NCI-H1105 treated with DMSO at 0.1 percent for 48 hours (cell line): ENCODE results near the gene ZNF155.
A peak's percentile ranks its signal among the peaks of the same experiment; 100 is the strongest.
"Not testable (repeated sequence)": the region's sequence is repeated elsewhere in the genome, so short reads cannot be mapped to it uniquely, and the experiment has no call there.

Experiments used
- DNase-seq: peaks from one replicate; lab custom pipeline; 2025; lab: John Stamatoyannopoulos, UW

ZNF155 gene

GRCh38 chr19:43983912-43984686 is at the start of gene ZNF155:
Gene ZNF155 (plus strand): TSS chr19:43984188. CDS start chr19:43988544, 4,356 bp downstream.
- DNase-seq: no peak

GRCh38 chr19:43934985-43935708 is 48.8 kb upstream of the ZNF155 start, which contains the start of gene ZNF45:
Gene ZNF45 (minus strand): TSS chr19:43935282. CDS start chr19:43922185, 13,097 bp downstream.
- DNase-seq: peak; percentile 86

GRCh38 chr19:43936188-43936587 is 47.8 kb upstream of the ZNF155 start:
- no peak for DNase-seq

- DNase-seq: no peak
Measured at GRCh38 chr19:43939557-43940260, 44.3 kb upstream of the ZNF155 start.

GRCh38 chr19:43940719-43941118 is 43.3 kb upstream of the ZNF155 start:
- no peak for DNase-seq

GRCh38 chr19:43941209-43941608 is 42.8 kb upstream of the ZNF155 start:
- no peak for DNase-seq

GRCh38 chr19:43947412-43947811 is 36.6 kb upstream of the ZNF155 start:
- not testable (repeated sequence) for DNase-seq

- DNase-seq: not testable (repeated sequence)
Measured at GRCh38 chr19:43949803-43950202, 34.2 kb upstream of the ZNF155 start.

- peak; percentile 87 for DNase-seq
Measured at GRCh38 chr19:43950834-43951645, 32.9 kb upstream of the ZNF155 start, which contains the start of gene ZNF221. Gene ZNF221 (plus strand): TSS chr19:43951228. CDS start chr19:43962727, 11,499 bp downstream.

- DNase-seq: no peak
Measured at GRCh38 chr19:43956827-43957226, 27.2 kb upstream of the ZNF155 start.

GRCh38 chr19:43957891-43958290 is 26.1 kb upstream of the ZNF155 start:
- no peak for DNase-seq

- no peak for DNase-seq
Measured at GRCh38 chr19:43960411-43960810, 23.6 kb upstream of the ZNF155 start.

- DNase-seq: no peak
Measured at GRCh38 chr19:43966079-43966694, 17.8 kb upstream of the ZNF155 start.

GRCh38 chr19:43976732-43977131 is 7.3 kb upstream of the ZNF155 start:
- DNase-seq: no peak

- DNase-seq: no peak
Measured at GRCh38 chr19:43983544-43983911, 460 bp upstream of the ZNF155 start.

- no peak for DNase-seq
Measured at GRCh38 chr19:43984687-43985000, 656 bp downstream of the ZNF155 start.

- no peak for DNase-seq
Measured at GRCh38 chr19:43997631-43998290, 13.8 kb downstream of the ZNF155 start.

- DNase-seq: no peak
Measured at GRCh38 chr19:44002212-44002565, 18.2 kb downstream of the ZNF155 start.

GRCh38 chr19:44002566-44003460 is 18.8 kb downstream of the ZNF155 start, which contains the start of gene ZNF230:
Gene ZNF230 (plus strand): TSS chr19:44002957. CDS start chr19:44007079, 4,122 bp downstream.
- DNase-seq: peak; percentile 95
